GM13977 (cell line): ENCODE results near the gene PSMG2.

Experiments used
- DNase-seq: peaks from one replicate; pipeline ENCODE4 v3.0.0; 2012; ENCODE audit warnings: low spot score
- in situ Hi-C: fragments of 300-500 bp; cut with MboI; formaldehyde crosslinking; loops from one replicate; pipeline ENCODE4 v1.12.0; 2022; ENCODE audit warnings: low sequenced_read_pairs, low pct_unique_long_range_greater_than_20kb, mixed read lengths, inconsistent platforms; ENCODE audit not compliant: unreplicated experiment
- TF ChIP-seq, protein P1 (sequence below): IDR thresholded peaks from 2 replicates; pipeline ENCODE4 v1.5.1; 2012; ENCODE audit warnings: mild to moderate bottlenecking, control low read depth; ENCODE audit not compliant: insufficient read depth; ENCODE audit errors: extremely low read depth, missing control alignments

PSMG2 gene

DNA sequence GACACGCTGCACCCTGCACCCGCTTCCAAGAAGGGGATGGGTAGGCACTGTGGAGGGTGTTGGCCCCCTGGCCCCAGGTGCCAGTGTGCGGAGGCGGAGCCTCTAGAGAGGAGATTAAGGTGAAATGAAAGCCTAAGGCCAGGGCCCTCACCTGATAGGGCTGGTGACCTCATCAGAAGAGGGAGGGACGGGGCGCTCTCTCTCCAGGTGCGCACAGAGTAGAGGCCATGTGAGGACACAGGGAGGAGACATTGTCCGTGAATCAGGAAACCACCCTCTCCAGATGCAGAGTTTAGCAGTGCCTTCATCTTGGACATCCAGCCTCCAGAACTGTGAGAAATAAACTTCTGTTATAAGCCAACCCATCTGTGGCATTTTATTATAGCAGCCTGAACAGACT lies 62.3 kb downstream of the PSMG2 start:
- in situ Hi-C loops: no loop called here
- TF ChIP-seq, protein P1, sequence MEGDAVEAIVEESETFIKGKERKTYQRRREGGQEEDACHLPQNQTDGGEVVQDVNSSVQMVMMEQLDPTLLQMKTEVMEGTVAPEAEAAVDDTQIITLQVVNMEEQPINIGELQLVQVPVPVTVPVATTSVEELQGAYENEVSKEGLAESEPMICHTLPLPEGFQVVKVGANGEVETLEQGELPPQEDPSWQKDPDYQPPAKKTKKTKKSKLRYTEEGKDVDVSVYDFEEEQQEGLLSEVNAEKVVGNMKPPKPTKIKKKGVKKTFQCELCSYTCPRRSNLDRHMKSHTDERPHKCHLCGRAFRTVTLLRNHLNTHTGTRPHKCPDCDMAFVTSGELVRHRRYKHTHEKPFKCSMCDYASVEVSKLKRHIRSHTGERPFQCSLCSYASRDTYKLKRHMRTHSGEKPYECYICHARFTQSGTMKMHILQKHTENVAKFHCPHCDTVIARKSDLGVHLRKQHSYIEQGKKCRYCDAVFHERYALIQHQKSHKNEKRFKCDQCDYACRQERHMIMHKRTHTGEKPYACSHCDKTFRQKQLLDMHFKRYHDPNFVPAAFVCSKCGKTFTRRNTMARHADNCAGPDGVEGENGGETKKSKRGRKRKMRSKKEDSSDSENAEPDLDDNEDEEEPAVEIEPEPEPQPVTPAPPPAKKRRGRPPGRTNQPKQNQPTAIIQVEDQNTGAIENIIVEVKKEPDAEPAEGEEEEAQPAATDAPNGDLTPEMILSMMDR: no peak
- no peak for DNase-seq

DNA sequence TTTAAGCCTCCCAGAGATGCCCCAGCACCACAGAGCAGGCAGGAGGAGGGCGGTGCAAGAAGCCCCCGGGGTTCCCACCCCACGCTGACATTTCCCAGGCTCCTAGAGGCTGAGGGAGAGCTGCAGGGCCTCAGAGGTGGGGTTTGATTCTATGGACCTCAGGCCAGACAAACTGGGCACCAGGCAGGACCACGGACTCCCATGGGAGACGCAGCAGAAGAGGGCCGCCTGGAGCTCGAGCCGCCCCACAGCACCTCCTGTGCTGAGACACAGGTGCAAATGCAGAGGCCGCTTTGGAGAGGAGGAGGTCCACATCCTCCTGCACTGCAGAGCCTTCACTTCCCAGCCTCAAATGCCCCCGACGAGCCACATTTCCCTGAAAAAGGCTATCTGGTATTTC lies 62.7 kb downstream of the PSMG2 start:
- in situ Hi-C loops: no loop called here
- TF ChIP-seq, protein P1: no peak
- no peak for DNase-seq

DNA sequence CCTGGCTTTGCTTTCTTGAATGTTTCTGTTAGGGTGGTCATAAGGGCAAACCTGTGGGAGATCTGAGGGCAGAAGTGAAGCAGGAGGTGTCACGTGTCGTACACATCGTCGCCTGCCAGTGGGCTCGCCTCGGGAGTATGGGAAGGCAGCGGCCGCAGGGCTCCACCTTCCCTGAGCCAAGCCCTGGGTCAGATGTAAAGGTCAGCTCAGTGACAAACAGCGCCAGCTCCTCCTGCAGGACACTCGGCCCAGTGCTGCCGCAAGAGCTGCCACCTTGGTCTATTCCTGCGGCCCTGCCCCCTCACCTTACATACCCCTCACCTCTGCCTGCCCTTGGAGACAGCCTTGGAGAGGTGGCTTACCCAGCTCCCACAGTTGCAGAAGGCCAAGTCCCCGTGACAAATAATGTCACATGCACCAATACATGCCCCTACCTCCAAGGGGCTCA lies 64.2 kb downstream of the PSMG2 start:
- TF ChIP-seq, protein P1: no peak
- no peak for DNase-seq
- in situ Hi-C loops: no loop called here

DNA sequence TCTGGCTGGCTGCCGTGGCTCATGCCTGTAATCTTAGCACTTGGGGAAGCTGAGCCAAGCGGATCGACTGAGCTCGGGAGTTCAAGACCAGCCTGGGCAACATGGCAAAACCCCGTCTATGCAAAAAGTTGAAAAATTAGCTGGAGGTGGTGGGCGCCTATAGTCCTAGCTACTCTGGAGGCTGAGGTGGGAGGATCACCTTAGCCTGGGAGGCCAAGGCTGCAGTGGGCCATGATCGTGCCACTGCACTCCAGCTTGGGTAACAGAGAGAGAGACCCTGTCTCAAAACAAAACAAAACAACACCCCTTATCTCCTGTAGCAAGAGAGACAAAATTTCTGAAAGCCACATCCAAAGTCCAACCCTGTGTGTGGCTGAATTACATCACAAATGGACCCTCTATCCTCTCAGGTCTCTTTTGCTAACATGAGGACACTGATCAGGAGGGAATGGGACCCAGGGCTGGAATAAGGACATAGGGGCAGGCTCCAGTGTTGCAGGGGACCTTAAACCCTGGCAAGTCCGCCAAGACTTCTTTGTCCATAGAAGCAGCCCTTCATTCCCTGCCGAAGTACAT lies 64.8 kb downstream of the PSMG2 start:
- in situ Hi-C loops: no loop called here
- no peak for DNase-seq
- TF ChIP-seq, protein P1: no peak

DNA sequence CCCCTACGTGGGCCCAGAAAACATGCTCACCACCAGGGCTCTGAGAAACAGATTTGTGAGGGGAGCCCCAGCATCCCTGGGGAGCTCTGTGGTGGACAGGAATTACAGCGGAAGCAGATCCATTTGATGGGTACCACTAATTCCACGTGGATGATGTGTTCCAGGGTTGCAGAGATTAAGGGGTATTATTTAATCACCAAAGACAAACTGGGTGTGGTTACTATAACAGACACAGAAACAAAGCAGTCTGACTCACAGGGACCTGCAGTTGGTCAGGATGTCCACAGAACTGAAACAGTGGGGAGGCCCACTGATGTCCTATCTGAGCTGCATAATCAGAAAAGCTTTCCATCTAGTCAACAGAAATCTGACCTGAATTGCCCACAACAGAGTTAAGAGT lies 65.8 kb downstream of the PSMG2 start:
- TF ChIP-seq, protein P1: no peak
- in situ Hi-C loops: no loop called here
- no peak for DNase-seq

DNA sequence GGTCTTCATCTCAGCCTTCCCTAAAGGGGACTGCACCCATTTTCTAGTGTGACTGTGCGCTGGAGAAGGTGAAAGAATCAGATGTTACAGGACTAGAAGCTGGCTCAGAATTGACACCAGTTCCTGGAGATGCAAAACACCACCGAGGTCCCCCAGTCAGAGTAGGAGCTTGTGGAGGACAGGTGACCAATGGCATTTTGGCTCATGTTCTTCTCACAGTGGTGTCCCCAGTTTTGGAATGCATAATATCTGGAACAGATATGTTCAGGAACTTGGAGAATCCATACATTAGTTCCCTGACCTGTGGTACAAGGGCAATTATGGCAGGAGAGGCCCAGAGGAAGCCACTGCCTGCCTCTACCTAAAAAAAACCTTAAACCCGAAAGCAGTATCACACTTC lies 66.3 kb downstream of the PSMG2 start:
- no peak for DNase-seq
- TF ChIP-seq, protein P1: no peak
- in situ Hi-C loops: no loop called here
